Stimulated activated naive CD4-positive, alpha-beta T cell treated with Interleukin-2 at 50 U/mL for 16 hours (primary cell): ENCODE data around the gene PCDHB10.
"Not testable (repeated sequence)": the region's sequence is repeated elsewhere in the genome, so short reads cannot be mapped to it uniquely, and the experiment has no call there.

Source experiments
- DNase-seq: peaks from one replicate; lab custom pipeline; 2025; lab: John Stamatoyannopoulos, UW

The PCDHB10 gene

DNA sequence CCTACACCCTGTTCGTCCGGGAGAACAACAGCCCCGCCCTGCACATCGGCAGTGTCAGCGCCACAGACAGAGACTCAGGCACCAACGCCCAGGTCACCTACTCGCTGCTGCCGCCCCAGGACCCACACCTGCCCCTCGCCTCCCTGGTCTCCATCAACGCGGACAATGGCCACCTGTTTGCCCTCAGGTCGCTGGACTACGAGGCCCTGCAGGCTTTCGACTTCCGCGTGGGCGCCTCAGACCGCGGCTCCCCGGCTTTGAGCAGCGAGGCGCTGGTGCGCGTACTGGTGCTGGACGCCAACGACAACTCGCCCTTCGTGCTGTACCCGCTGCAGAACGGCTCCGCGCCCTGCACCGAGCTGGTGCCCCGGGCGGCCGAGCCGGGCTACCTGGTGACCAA is 3.5 kb upstream of the PCDHB10 start:
- DNase-seq, result not testable (repeated sequence)

- not testable (repeated sequence) for DNase-seq
Observed at GRCh38 chr5:141189131-141189530, 3.0 kb upstream of the PCDHB10 start.

DNA sequence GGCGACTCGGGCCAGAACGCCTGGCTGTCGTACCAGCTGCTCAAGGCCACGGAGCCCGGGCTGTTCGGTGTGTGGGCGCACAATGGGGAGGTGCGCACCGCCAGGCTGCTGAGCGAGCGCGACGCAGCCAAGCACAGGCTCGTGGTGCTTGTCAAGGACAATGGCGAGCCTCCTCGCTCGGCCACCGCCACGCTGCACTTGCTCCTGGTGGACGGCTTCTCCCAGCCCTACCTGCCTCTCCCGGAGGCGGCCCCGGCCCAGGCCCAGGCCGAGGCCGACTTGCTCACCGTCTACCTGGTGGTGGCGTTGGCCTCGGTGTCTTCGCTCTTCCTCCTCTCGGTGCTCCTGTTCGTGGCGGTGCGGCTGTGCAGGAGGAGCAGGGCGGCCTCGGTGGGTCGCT is 2.2 kb downstream of the PCDHB10 start:
- DNase-seq, result not testable (repeated sequence)

GRCh38 chr5:141196363-141196762 is 4.2 kb downstream of the PCDHB10 start:
- no peak for DNase-seq

GRCh38 chr5:141199359-141200235 is 7.4 kb downstream of the PCDHB10 start, which contains the start of gene PCDHB11:
Gene PCDHB11 (plus strand): TSS chr5:141199627. CDS start chr5:141199775, 148 bp downstream.
- DNase-seq, result no peak

DNA sequence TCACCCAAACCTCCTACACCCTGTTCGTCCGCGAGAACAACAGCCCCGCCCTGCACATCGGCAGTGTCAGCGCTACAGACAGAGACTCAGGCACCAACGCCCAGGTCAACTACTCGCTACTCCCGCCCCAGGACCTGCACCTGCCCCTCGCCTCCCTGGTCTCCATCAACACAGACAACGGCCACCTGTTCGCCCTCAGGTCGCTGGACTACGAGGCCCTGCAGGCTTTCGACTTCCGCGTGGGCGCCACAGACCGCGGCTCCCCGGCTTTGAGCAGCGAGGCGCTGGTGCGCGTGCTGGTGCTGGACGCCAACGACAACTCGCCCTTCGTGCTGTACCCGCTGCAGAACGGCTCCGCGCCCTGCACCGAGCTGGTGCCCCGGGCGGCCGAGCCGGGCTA is 9.0 kb downstream of the PCDHB10 start:
- not testable (repeated sequence) for DNase-seq

- DNase-seq, result not testable (repeated sequence)
Observed at GRCh38 chr5:141201646-141202045, 9.5 kb downstream of the PCDHB10 start.

DNA sequence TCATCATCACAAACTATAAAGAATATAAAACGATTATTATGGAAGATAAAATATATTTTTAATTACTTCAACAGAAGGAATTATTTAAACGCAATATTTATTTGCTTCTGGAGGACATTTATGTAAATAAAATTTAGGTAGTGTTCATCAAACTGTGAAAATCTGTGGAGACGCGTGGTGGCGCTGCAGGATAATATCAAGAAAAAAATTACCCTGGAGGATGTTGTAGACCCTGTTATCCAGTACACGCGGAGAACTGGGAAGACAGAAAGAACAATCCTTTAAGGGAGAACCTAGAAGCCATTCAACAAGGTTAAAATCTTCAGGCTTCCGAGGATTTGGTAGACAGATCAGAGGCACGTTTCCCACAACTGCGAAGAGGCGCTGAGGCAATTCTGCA is 16.3 kb downstream of the PCDHB10 start, which contains the start of gene PCDHB12:
PCDHB12 (plus strand) TSS at position 242 of the 400 bp plus-strand sequence. CDS start 189 bp downstream, outside the sequence.
- DNase-seq, result no peak

DNA sequence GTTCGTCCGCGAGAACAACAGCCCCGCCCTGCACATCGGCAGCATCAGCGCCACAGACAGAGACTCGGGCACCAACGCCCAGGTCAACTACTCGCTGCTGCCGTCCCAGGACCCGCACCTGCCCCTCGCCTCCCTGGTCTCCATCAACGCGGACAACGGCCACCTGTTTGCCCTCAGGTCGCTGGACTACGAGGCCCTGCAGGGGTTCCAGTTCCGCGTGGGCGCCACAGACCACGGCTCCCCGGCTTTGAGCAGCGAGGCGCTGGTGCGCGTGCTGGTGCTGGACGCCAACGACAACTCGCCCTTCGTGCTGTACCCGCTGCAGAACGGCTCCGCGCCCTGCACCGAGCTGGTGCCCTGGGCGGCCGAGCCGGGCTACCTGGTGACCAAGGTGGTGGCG is 18.1 kb downstream of the PCDHB10 start:
- DNase-seq, result not testable (repeated sequence)

- DNase-seq, result not testable (repeated sequence)
Observed at GRCh38 chr5:141210849-141211248, 18.7 kb downstream of the PCDHB10 start.

GRCh38 chr5:141213656-141214339 is 21.6 kb downstream of the PCDHB10 start, which contains the start of gene PCDHB13:
Gene PCDHB13 (plus strand): TSS chr5:141213919. CDS start chr5:141214124, 205 bp downstream.
- not testable (repeated sequence) for DNase-seq

- DNase-seq, result not testable (repeated sequence)
Observed at GRCh38 chr5:141214583-141214982, 22.4 kb downstream of the PCDHB10 start.

DNA sequence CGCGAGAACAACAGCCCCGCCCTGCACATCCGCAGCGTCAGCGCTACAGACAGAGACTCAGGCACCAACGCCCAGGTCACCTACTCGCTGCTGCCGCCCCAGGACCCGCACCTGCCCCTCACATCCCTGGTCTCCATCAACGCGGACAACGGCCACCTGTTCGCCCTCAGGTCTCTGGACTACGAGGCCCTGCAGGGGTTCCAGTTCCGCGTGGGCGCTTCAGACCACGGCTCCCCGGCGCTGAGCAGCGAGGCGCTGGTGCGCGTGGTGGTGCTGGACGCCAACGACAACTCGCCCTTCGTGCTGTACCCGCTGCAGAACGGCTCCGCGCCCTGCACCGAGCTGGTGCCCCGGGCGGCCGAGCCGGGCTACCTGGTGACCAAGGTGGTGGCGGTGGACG is 23.4 kb downstream of the PCDHB10 start:
- not testable (repeated sequence) for DNase-seq

GRCh38 chr5:141216035-141216434 is 23.9 kb downstream of the PCDHB10 start:
- not testable (repeated sequence) for DNase-seq

DNA sequence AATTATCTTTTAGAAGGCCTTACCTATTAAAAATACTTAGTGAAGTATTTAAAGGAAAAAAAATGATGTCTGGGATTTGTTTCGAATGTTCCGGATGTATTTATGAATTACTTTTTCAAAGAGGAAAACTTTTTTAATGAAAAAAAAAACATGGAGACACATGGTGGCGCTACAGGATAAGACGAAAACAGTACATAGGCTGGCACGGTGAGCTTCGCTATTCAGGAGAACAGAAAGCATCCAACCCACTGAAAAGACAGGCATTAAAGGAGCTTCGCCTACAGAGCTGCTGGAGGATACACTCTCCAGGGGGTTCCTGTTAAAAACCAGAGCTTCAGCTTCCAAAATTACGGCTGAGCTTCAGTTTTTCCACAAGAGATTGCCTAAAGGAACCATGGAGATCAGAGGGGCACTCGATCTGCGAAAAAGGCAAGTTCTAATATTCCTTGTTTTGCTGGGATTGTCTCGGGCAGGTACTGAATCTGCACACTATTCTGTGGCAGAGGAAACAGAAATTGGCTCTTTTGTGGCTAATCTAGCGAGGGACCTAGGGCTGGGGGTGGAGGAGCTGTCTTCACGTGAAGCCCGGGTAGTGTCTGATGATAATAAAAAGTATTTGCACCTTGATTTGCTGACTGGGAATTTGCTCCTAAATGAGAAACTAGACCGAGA is 31.1 kb downstream of the PCDHB10 start, which contains the start of gene PCDHB14:
PCDHB14 (plus strand) TSS at position 232 of the 672 bp plus-strand sequence; CDS start at position 395, 163 bp downstream.
- no peak for DNase-seq

- DNase-seq, result not testable (repeated sequence)
Observed at GRCh38 chr5:141224844-141225243, 32.7 kb downstream of the PCDHB10 start.

DNA sequence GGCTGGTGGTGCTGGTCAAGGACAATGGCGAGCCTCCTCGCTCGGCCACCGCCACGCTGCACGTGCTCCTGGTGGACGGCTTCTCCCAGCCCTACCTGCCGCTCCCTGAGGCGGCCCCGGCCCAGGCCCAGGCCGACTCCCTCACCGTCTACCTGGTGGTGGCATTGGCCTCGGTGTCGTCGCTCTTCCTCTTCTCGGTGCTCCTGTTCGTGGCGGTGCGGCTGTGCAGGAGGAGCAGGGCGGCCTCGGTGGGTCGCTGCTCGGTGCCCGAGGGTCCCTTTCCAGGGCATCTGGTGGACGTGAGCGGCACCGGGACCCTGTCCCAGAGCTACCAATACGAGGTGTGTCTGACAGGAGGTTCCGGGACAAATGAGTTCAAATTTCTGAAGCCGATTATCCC is 33.3 kb downstream of the PCDHB10 start:
- DNase-seq, result not testable (repeated sequence)

DNA sequence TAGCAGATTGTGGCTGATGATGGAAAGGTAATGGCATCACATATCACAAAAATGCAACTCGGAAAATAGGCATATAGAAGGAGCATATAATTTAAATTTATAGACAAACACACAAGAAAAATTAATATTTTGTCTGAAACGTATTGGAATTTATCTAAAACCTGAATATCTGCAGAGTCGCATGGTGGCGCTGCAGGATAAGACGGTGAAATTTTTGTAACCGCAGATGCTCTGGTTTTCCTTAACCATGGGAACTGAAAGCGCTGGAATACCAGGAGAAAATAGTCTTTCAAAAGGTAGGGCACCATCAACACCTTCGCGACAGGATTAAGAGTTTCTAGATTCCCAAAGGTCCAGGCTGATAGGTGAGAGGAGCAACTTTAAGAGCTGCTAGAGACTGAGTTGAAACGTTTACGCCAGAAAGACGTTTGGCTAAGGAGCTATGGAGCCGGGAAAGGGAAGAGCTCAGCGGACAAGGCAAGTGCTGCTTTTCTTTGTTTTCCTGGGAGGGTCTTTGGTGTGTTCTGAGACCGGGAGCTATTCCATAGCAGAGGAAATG is 42.0 kb downstream of the PCDHB10 start:
- DNase-seq, result no peak

GRCh38 chr5:141235922-141236321 is 43.8 kb downstream of the PCDHB10 start:
- DNase-seq, result not testable (repeated sequence)

DNA sequence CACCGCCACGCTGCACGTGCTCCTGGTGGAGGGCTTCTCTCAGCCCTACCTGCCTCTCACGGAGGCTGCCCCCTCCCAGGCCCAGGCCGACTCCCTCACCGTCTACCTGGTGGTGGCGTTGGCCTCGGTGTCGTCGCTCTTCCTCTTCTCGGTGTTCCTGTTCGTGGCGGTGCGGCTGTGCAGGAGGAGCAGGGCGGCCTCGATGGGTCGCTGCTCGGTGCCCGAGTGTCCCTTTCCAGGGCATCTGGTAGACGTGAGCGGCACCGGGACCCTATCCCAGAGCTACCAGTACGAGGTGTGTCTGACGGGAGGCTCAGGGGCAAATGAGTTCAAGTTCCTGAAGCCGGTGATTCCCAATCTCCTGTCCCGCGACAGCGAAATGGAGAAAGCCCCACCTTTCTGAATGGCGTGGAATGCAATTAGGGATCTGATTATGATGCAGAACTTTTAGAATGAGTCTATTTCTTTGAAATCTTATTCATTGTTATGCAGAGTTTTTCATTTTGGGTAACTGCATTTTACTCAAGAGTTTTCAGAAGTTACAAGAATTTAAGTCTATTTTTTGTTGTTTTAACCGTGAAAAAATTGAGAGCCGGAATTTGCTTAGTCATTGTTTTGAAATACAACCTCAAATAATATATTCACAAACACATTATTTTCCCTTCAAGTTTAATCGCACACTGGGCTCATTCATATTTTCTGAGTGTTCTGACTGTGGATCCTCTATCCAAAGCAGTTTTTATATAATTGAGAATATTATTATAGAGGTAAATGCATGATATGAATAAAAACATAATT is 44.6 kb downstream of the PCDHB10 start:
- no peak for DNase-seq

DNA sequence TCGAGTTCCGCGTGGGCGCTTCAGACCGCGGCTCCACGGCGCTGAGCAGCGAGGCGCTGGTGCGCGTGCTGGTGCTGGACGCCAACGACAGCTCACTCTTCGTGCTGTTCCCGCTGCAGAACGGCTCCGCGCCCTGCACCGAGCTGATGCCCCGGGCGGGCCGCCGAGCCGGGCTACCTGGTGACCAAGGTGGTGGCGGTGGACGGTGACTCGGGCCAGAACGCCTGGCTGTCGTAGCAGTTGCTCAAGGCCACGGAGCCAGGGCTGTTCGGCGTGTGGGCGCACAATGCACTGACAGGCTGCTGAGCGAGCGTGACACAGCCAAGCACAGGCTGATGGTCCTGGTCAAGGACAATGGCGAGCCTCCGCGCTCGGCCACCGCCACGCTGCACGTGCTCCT is 49.3 kb downstream of the PCDHB10 start:
- DNase-seq, result no peak
